HepG2 (cell line): ENCODE results near the gene JPT1. TPM values are rescaled to one million over a fixed set of nuclear protein-coding genes. Genes with fewer than 3 reads are reported as not detected.

Experiments
- E2F2 ChIP-seq: sonication (generic); formaldehyde crosslinking; IDR thresholded peaks from 2 replicates; pipeline ENCODE4 v1.4.0; 2020; ENCODE audit warnings: missing genetic modification reagents, borderline replicate concordance
- ETV5 ChIP-seq: IDR thresholded peaks from 2 replicates; pipeline ENCODE4 v1.6.1; 2018; ENCODE audit warnings: missing biosample characterization, missing genetic modification reagents, inconsistent platforms, borderline replicate concordance
- GRHL1 ChIP-seq: sonication (generic); formaldehyde crosslinking; conservative IDR thresholded peaks from 2 replicates; pipeline ENCODE4 v1.8.0; 2022; ENCODE audit warnings: missing genetic modification reagents
- GTF3A ChIP-seq: sonication (generic); formaldehyde crosslinking; conservative IDR thresholded peaks from 2 replicates; pipeline ENCODE4 v1.4.0; 2020; ENCODE audit warnings: mild to moderate bottlenecking, missing genetic modification reagents
- IRF9 ChIP-seq: sonication (generic); formaldehyde crosslinking; IDR thresholded peaks from 2 replicates; pipeline ENCODE4 v1.8.0; 2022; ENCODE audit warnings: missing genetic modification reagents, mild to moderate bottlenecking, borderline replicate concordance
- LBX2 ChIP-seq: sonication (generic); formaldehyde crosslinking; IDR thresholded peaks from 2 replicates; pipeline ENCODE4 v1.5.0; 2020; ENCODE audit warnings: missing genetic modification reagents, mild to moderate bottlenecking, borderline replicate concordance
- MATR3 ChIP-seq: sonication (generic); formaldehyde crosslinking; IDR thresholded peaks from 2 replicates; pipeline ENCODE4 v1.4.0; 2020; ENCODE audit warnings: missing genetic modification reagents
- MLX ChIP-seq: IDR thresholded peaks from 2 replicates; pipeline ENCODE4 v1.6.1; 2016
- RAD21 ChIP-seq: fragments of 450-650 bp; formaldehyde crosslinking; IDR thresholded peaks from 2 replicates; pipeline ENCODE4 v1.5.0; 2020; ENCODE audit warnings: mild to moderate bottlenecking
- SRSF9 ChIP-seq: fragments of 200-400 bp; formaldehyde crosslinking; IDR thresholded peaks from 2 replicates; pipeline ENCODE4 v1.6.1; 2018; ENCODE audit warnings: borderline replicate concordance, mild to moderate bottlenecking, low read depth, low read length; ENCODE audit not compliant: insufficient read depth, poor library complexity, severe bottlenecking
- ZNF101 ChIP-seq: sonication (generic); formaldehyde crosslinking; IDR thresholded peaks from 2 replicates; pipeline ENCODE4 v1.4.0; 2020; ENCODE audit warnings: mild to moderate bottlenecking, low read depth, missing genetic modification reagents, borderline replicate concordance
- ZNF18 ChIP-seq: sonication (generic); formaldehyde crosslinking; IDR thresholded peaks from 2 replicates; pipeline ENCODE4 v1.8.0; 2022; ENCODE audit warnings: mild to moderate bottlenecking, missing genetic modification reagents; ENCODE audit not compliant: insufficient replicate concordance
- ZNF274 ChIP-seq: sonication (generic); formaldehyde crosslinking; IDR thresholded peaks from 2 replicates; pipeline ENCODE4 v1.5.1; 2020; ENCODE audit warnings: mild to moderate bottlenecking, missing genetic modification reagents
- ZNF484 ChIP-seq: sonication (generic); formaldehyde crosslinking; IDR thresholded peaks from 2 replicates; pipeline ENCODE4 v1.5.1; 2020; ENCODE audit warnings: mild to moderate bottlenecking, low read depth, missing genetic modification reagents, borderline replicate concordance
- ZNF670 ChIP-seq: sonication (generic); formaldehyde crosslinking; IDR thresholded peaks from 2 replicates; pipeline ENCODE4 v1.8.0; 2022; ENCODE audit warnings: mild to moderate bottlenecking, missing genetic modification reagents, borderline replicate concordance
- ZNF691 ChIP-seq: sonication (generic); formaldehyde crosslinking; IDR thresholded peaks from 2 replicates; pipeline ENCODE4 v1.4.0; 2020; ENCODE audit warnings: missing genetic modification reagents, low read depth, mild to moderate bottlenecking, borderline replicate concordance
- ZNF781 ChIP-seq: sonication (generic); formaldehyde crosslinking; IDR thresholded peaks from 2 replicates; pipeline ENCODE4 v1.5.1; 2020; ENCODE audit warnings: borderline replicate concordance, mild to moderate bottlenecking, missing genetic modification reagents; ENCODE audit errors: not compliant biosample characterization
- ZSCAN22 ChIP-seq: sonication (generic); formaldehyde crosslinking; IDR thresholded peaks from 2 replicates; pipeline ENCODE4 v1.4.0; 2020; ENCODE audit warnings: mild to moderate bottlenecking, missing genetic modification reagents
- polyA plus RNA-seq, 8 experiments: library from polyadenylated mRNA; depleted of rRNA in 3 of 8; stranded (reverse) in 7 of 8; unstranded in 1 of 8; fragments of >200 nt; fragmentation: Illumina TruSeq in 4 of 8; extraction: Trizol in 4 of 8; gene quantifications; 2 replicates each; pipeline versions ENCODE4 v1.2.1 to v1.2.3, GENCODE V29; 2011 to 2016; ENCODE audit warnings: low read depth in 4 of 8, missing spikeins in 1 of 8, mixed read lengths in 1 of 8; ENCODE audit not compliant: insufficient read depth in 1 of 8
- total RNA-seq, 5 experiments: library from RNA; depleted of rRNA; stranded (reverse); fragments of >200 nt; fragmentation: Illumina TruSeq; extraction: Trizol; gene quantifications; 2 replicates each; pipeline ENCODE4 v1.2.3, GENCODE V29; 2016; ENCODE audit warnings: low read depth in 1 of 5

The JPT1 gene
- total and polyA plus RNA-seq, 2 of the 13 experiments (the other 11 are each of a cell fraction or from before 2014, with no cell fraction given), result 43.3 to 256 TPM

GRCh38 chr17:75088465-75089417 lies 65.6 kb downstream of the JPT1 start (continued):
- TF ChIP-seq MLX (CRISPR knock-in tag), result no peak
- TF ChIP-seq ZNF781 (CRISPR knock-in tag), result no peak
- TF ChIP-seq ZSCAN22 (CRISPR knock-in tag), result no peak
- peak; percentile 66 for TF ChIP-seq ZNF18 (CRISPR knock-in tag)
- no peak for TF ChIP-seq IRF9
- TF ChIP-seq ZNF670 (CRISPR knock-in tag), result no peak
- no peak for TF ChIP-seq GTF3A (CRISPR knock-in tag)
- 0 out of 2 replicates have a peak, but pooled peaks have one; percentile 56 for TF ChIP-seq LBX2 (CRISPR knock-in tag)
- TF ChIP-seq ZNF691 (CRISPR knock-in tag), result peak; percentile 76; the same call in 1 of the 2 replicates
- TF ChIP-seq MATR3, result no peak
- 0 out of 2 replicates have a peak, but pooled peaks have one; percentile 22 for TF ChIP-seq ZNF274
- TF ChIP-seq RAD21, result no peak
- TF ChIP-seq ZNF484 (CRISPR knock-in tag), result no peak
- no peak for TF ChIP-seq SRSF9
- no peak for TF ChIP-seq E2F2 (CRISPR knock-in tag)
- no peak for TF ChIP-seq ZNF101 (CRISPR knock-in tag)
- peak; percentile 68; the same call in 1 of the 2 replicates for TF ChIP-seq ETV5 (CRISPR knock-in tag)
- no peak for TF ChIP-seq GRHL1
